ENCODE measurements around the gene ACP5. TPM values are rescaled to one million over a fixed set of nuclear protein-coding genes. Genes with fewer than 3 reads are reported as not detected.

Gene ACP5
- total and polyA plus RNA-seq, 3 experiments from 2014 or later = 5.7 to 11.8 (median 5.7) TPM

DNA sequence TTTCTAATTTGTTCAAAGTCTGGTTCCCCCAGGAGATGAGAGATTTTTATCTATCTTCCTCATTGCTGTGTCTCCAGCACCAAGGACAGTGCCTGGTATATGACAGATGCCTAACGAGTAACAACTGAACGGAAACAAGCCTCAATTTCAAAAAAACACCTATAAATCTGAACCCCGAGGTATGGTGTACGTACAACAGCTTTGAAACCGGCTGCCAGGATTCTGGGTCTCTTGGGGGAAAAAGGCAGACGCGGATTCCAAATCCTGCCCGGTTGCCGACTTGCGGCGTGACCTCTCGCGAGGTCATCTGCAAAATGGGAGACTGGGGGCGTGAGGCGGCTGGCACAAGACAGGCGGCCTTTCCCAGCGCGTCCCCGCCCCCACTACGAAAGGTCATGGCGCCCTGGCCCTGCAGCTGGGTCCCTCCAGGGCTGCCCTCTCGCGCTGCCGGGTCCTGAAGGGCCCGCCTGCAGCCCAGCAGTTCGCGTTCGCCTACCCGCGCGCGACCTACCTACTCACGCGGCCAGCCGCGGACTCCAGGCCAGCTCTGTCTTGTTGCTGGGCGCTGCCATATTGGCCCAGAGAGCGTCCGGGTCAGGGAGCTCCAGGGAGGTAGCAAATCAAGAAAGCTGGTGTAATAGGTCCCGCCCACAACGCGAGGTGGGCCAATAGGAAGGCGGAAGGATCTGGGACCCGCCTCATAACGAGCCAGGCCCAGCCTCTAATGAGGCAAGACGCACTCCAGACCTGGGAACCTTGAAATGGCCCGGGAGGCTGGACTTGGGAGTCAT lies 48.7 kb downstream of the ACP5 start, which contains the start of gene ECSIT:
TSS of gene ECSIT (minus strand) at position 584 of the 791 bp plus-strand sequence. CDS start 9,964 bp downstream, outside the sequence.
- Mint-ChIP-seq H3K4me3 (peak within 1 kb of the TSS; percentile 92 to 98 (median 97)), H3K27ac (peak within 1 kb of the TSS; percentile 91 to 99 (median 96)), H3K27me3 (no peaks in the 10 kb centered on the region), H3K4me1 (peaks cover 17 to 28% (median 21%) of the 10 kb centered on the region in 3 donors), H3K9me3 (no peaks in the 10 kb centered on the region), H3K36me3 (peaks cover 0 to 17% (median 4%) of the 10 kb centered on the region in 3 donors)
- ChIA-PET POLR2A (interaction anchor here (0.6 to 1.0 kb wide), 6 partner anchors 14 to 1194 kb away, joined by 3 to 18 read pairs (median 4); partner anchors contain the start of genes ELOF1 and SWSAP1), CTCF (interaction anchor here (0.6 to 2.8 kb wide), 5 partner anchors 11 to 235 kb away, joined by 3 to 9 read pairs (median 4); no protein-coding TSS in a partner anchor)
- H3K4me3 ChIP-seq (ENCODE audit: low read length) = peak within 1 kb of the TSS; percentile 97
- no peaks in the 10 kb centered on the region for H3K9me3 ChIP-seq (ENCODE audit: low read length)
- H3K4me1 ChIP-seq (ENCODE audit: insufficient read depth, low read length) = peaks cover 18% of the 10 kb centered on the region
- peak within 1 kb of the TSS; percentile 60 for H3K27ac ChIP-seq (ENCODE audit: low read depth, low read length)
- peak; percentile 82 to 94 (median 89) for DNase-seq
- H3K27me3 ChIP-seq (ENCODE audit: insufficient read depth, low read length, poor library complexity, severe bottlenecking) = no peaks in the 10 kb centered on the region
- H3K36me3 ChIP-seq (ENCODE audit: insufficient read depth, low read length) = no peaks in the 10 kb centered on the region

Other genes with a start within 250 kb of the ACP5 start
- 1 to 10 TPM; 3.2 to 4.5 TPM for gene RAB3D, start 238.0 kb downstream of the ACP5 start, total RNA-seq
- gene RAB3D, start 238.0 kb downstream of the ACP5 start, polyA plus RNA-seq = 3.7 TPM
- gene TMEM205, start 231.4 kb downstream of the ACP5 start, total RNA-seq = 10 to 100 TPM; 24.8 to 30.5 TPM
- gene TMEM205, start 231.4 kb downstream of the ACP5 start, polyA plus RNA-seq = 75.9 TPM
- gene CCDC159, start 231.1 kb downstream of the ACP5 start, total RNA-seq = 10 to 100 TPM; 14.2 to 14.6 TPM
- gene CCDC159, start 231.1 kb downstream of the ACP5 start, polyA plus RNA-seq = 30.1 TPM
- 1 to 10 TPM; 2.1 to 2.2 TPM for gene PLPPR2, start 222.2 kb downstream of the ACP5 start, total RNA-seq
- 1.2 TPM for gene PLPPR2, start 222.2 kb downstream of the ACP5 start, polyA plus RNA-seq
- 1 to 10 TPM; 2.1 to 2.2 TPM for gene SWSAP1, start 203.0 kb downstream of the ACP5 start, total RNA-seq
- 7.0 TPM for gene SWSAP1, start 203.0 kb downstream of the ACP5 start, polyA plus RNA-seq
- 1 to 10 TPM; 3.4 to 3.6 TPM for gene EPOR, start 193.3 kb downstream of the ACP5 start, total RNA-seq
- 8.0 TPM for gene EPOR, start 193.3 kb downstream of the ACP5 start, polyA plus RNA-seq
- not detected for gene RGL3, start 158.3 kb downstream of the ACP5 start, total RNA-seq
- not detected for gene RGL3, start 158.3 kb downstream of the ACP5 start, polyA plus RNA-seq
- under 1 TPM; 0.11 to 0.24 TPM for gene ODAD3, start 142.5 kb downstream of the ACP5 start, total RNA-seq
- not detected for gene ODAD3, start 142.5 kb downstream of the ACP5 start, polyA plus RNA-seq
- gene PRKCSH, start 142.0 kb downstream of the ACP5 start, total RNA-seq = 100 to 1,000 TPM; 262 to 272 TPM
- 60.7 TPM for gene PRKCSH, start 142.0 kb downstream of the ACP5 start, polyA plus RNA-seq
- gene ELAVL3, start 96.6 kb downstream of the ACP5 start, total RNA-seq = not detected
- gene ELAVL3, start 96.6 kb downstream of the ACP5 start, polyA plus RNA-seq = not detected
- 10 to 100 TPM; 12.6 to 13.3 TPM for gene ZNF653, start 71.8 kb downstream of the ACP5 start, total RNA-seq
- 5.1 TPM for gene ZNF653, start 71.8 kb downstream of the ACP5 start, polyA plus RNA-seq
- gene ECSIT, start 48.5 kb downstream of the ACP5 start, total RNA-seq = 10 to 100 TPM; 59.6 to 61.0 TPM
- gene ECSIT, start 48.5 kb downstream of the ACP5 start, polyA plus RNA-seq = 31.4 TPM
- not detected for gene CNN1, start 38.8 kb downstream of the ACP5 start, total RNA-seq
- gene CNN1, start 38.8 kb downstream of the ACP5 start, polyA plus RNA-seq = not detected
- 10 to 100 TPM; 61.7 to 62.7 TPM for gene ELOF1, start 18.4 kb downstream of the ACP5 start, total RNA-seq
- 91.7 TPM for gene ELOF1, start 18.4 kb downstream of the ACP5 start, polyA plus RNA-seq
- 1 to 10 TPM; 5.7 to 6.2 TPM for gene ZNF627, start 19.8 kb upstream of the ACP5 start, total RNA-seq
- 6.2 TPM for gene ZNF627, start 19.8 kb upstream of the ACP5 start, polyA plus RNA-seq
- 1 to 10 TPM; 4.4 to 4.6 TPM for gene ZNF823, start 161.3 kb upstream of the ACP5 start, total RNA-seq
- 3.6 TPM for gene ZNF823, start 161.3 kb upstream of the ACP5 start, polyA plus RNA-seq
- 1 to 10 TPM; 6.4 to 7.5 TPM for gene ZNF441, start 189.4 kb upstream of the ACP5 start, total RNA-seq
- gene ZNF441, start 189.4 kb upstream of the ACP5 start, polyA plus RNA-seq = 5.9 TPM
- gene ZNF491, start 220.9 kb upstream of the ACP5 start, total RNA-seq = 1 to 10 TPM; 1.1 to 1.3 TPM
- not detected for gene ZNF491, start 220.9 kb upstream of the ACP5 start, polyA plus RNA-seq
- gene ZNF440, start 236.6 kb upstream of the ACP5 start, total RNA-seq = 1 to 10 TPM; 6.3 to 8.4 TPM
- gene ZNF440, start 236.6 kb upstream of the ACP5 start, polyA plus RNA-seq = 3.2 TPM

Data from CD8-positive, alpha-beta memory T cell (primary cell).